Testis (tissue), 3 donors: ENCODE data around the gene CARHSP1. TPM values are rescaled to one million over a fixed set of nuclear protein-coding genes. Genes with fewer than 3 reads are reported as not detected.

Experiments used
- DNase-seq: peaks from one replicate; pipeline ENCODE4 v3.0.0-alpha.2; 2019
- H3K27ac ChIP-seq, 2 donors: fragments of 200-600 bp; sonication (generic); one replicate each; pipeline ENCODE4 v1.5.1; 2019
- H3K27me3 ChIP-seq: fragments of 200-600 bp; sonication (generic); one replicate; pipeline ENCODE4 v1.5.1; 2019
- H3K36me3 ChIP-seq: fragments of 200-600 bp; sonication (generic); one replicate; pipeline ENCODE4 v1.5.1; 2017; ENCODE audit warnings: low read depth; ENCODE audit errors: missing control alignments
- H3K4me1 ChIP-seq: fragments of 200-600 bp; sonication (generic); one replicate; pipeline ENCODE4 v1.5.1; 2019
- H3K4me3 ChIP-seq, 2 donors: fragments of 200-600 bp; sonication (generic); one replicate each; pipeline ENCODE4 v1.5.1; 2017 to 2019
- H3K9me3 ChIP-seq: fragments of 200-600 bp; sonication (generic); one replicate; pipeline ENCODE4 v1.5.1; 2017
- CTCF ChIP-seq, 3 experiments: fragments of 450-650 bp in 2 of 3; fragments of 200-600 bp in 1 of 3; sonication (generic) in 1 of 3; IDR thresholded peaks; one replicate each; pipeline ENCODE4 v1.5.1; 2016 to 2019; ENCODE audit warnings: antibody characterized with exemption in 3 of 3, mild to moderate bottlenecking in 2 of 3, moderate library complexity in 1 of 3
- POLR2A ChIP-seq: fragments of 450-650 bp; IDR thresholded peaks from one replicate; pipeline ENCODE4 v1.6.1; 2017; ENCODE audit warnings: antibody characterized with exemption, mild to moderate bottlenecking, moderate library complexity
- WGBS, 2 donors: methylation state at CpG; one replicate each; pipeline ENCODE4 v1.1.5; 2018; 5-methylcytosine and 5-hydroxymethylcytosine counted together
- intact Hi-C: fragments of 100-400 bp; cut with DNase I; formaldehyde crosslinking; loops from one replicate; pipeline ENCODE4 v1.15.1; 2023; ENCODE audit warnings: low total_unique reads
- polyA plus RNA-seq: library from polyadenylated mRNA; stranded (reverse); fragments of 350-450 nt; fragmentation: Illumina TruSeq; extraction: RNeasy Lipid Tissue Mini Kit (QIAGEN cat#74804); gene quantifications from one replicate; pipeline ENCODE4 v1.2.3, GENCODE V29; 2014; ENCODE audit warnings: low read depth, low replicate concordance; ENCODE audit not compliant: insufficient read depth
- total RNA-seq, 2 donors: library from RNA; depleted of rRNA; stranded (reverse); fragments of >200 nt; gene quantifications; one replicate each; pipeline ENCODE4 v1.2.3, GENCODE V29; 2016

CARHSP1 gene
- total and polyA plus RNA-seq, 3 donors from 2014 or later, result 241 to 457 (median 437) TPM

- Histone ChIP-seq H3K27ac (no peak overlapping the region), H3K4me3 (no peak overlapping the region)
- peak; percentile 70 for DNase-seq
These were observed 8.6 kb downstream of the CARHSP1 start for GRCh38 chr16:8859913-8860881.

GRCh38 chr16:8858994-8859912 lies 9.6 kb downstream of the CARHSP1 start:
- H3K4me1 ChIP-seq, result peaks cover 38% of the 10 kb centered on the region
- no peaks in the 10 kb centered on the region for H3K9me3 ChIP-seq
- WGBS, 2 donors, result 93 to 94% methylated on average over 30 to 31 of the region's 31 CpGs
- no peak for DNase-seq
- no peak overlapping the region for H3K4me3 ChIP-seq
- H3K36me3 ChIP-seq, result no peaks in the 10 kb centered on the region
- no peak overlapping the region for H3K27ac ChIP-seq
- intact Hi-C loops, result no loop called here
- no peaks in the 10 kb centered on the region for H3K27me3 ChIP-seq
- no peak for TF ChIP-seq POLR2A
- no peak for TF ChIP-seq CTCF (IDR thresholded peaks at IDR 0.05)

More at GRCh38 chr16:8859913-8860881, 8.6 kb downstream of the CARHSP1 start:
- TF ChIP-seq CTCF (IDR thresholded peaks at IDR 0.05) (no peak), POLR2A (no peak)
- Histone ChIP-seq H3K36me3 (no peaks in the 10 kb centered on the region), H3K27me3 (no peaks in the 10 kb centered on the region), H3K4me1 (peaks cover 47% of the 10 kb centered on the region), H3K9me3 (no peaks in the 10 kb centered on the region)
- WGBS, 2 donors, result 58 to 64% methylated on average over 22 to 25 of the region's 25 CpGs
- intact Hi-C loops, result no loop called here

DNA sequence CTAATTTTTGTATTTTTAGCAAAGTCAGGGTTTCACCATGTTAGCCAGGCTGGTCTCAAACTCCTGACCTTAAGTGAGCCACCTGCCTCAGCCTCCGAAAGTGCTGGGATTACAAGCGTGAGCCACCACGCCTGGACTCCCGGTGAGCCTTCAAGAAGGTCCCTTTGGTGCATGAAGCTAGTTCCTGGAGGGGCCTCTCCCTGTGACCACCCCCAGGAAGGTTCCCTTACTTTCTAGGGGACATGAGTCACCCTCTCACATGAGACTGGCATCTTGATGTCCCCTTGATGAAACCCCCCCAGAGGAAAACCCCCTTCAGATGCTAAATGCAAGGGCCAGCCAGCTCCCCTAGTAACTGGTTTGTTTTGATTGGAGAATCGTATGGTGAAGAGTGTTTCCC lies 12.8 kb downstream of the CARHSP1 start:
- Histone ChIP-seq H3K36me3 (no peaks in the 10 kb centered on the region), H3K4me1 (peaks cover 18% of the 10 kb centered on the region), H3K9me3 (no peaks in the 10 kb centered on the region), H3K27me3 (no peaks in the 10 kb centered on the region), H3K27ac (no peak overlapping the region), H3K4me3 (no peak overlapping the region)
- WGBS, 2 donors, result 64 to 88% methylated on average over 3 to 5 of the region's 5 CpGs
- no peak for DNase-seq
- intact Hi-C loops, result no loop called here
- TF ChIP-seq CTCF (IDR thresholded peaks at IDR 0.05) (no peak), POLR2A (no peak)

GRCh38 chr16:8855051-8855786 lies 13.6 kb downstream of the CARHSP1 start:
- Histone ChIP-seq H3K4me3 (no peak overlapping the region), H3K4me1 (peaks cover 13% of the 10 kb centered on the region), H3K9me3 (no peaks in the 10 kb centered on the region), H3K36me3 (no peaks in the 10 kb centered on the region), H3K27me3 (no peaks in the 10 kb centered on the region), H3K27ac (no peak overlapping the region)
- WGBS, 2 donors, result 92 to 94% methylated on average over 7 to 11 of the region's 11 CpGs
- intact Hi-C loops, result no loop called here
- no peak for DNase-seq
- no peak for TF ChIP-seq CTCF (IDR thresholded peaks at IDR 0.05)
- TF ChIP-seq POLR2A, result no peak
